Measurements from ENCODE around the gene KIR2DL4. TPM values are rescaled to one million over a fixed set of nuclear protein-coding genes. Genes with fewer than 3 reads are reported as not detected.
"Not testable (repeated sequence)": the region's sequence is repeated elsewhere in the genome, so short reads cannot be mapped to it uniquely, and the experiment has no call there.

Gene KIR2DL4
- total and polyA plus RNA-seq, 9 donors, result 0.23 TPM; not detected in 8

DNA sequence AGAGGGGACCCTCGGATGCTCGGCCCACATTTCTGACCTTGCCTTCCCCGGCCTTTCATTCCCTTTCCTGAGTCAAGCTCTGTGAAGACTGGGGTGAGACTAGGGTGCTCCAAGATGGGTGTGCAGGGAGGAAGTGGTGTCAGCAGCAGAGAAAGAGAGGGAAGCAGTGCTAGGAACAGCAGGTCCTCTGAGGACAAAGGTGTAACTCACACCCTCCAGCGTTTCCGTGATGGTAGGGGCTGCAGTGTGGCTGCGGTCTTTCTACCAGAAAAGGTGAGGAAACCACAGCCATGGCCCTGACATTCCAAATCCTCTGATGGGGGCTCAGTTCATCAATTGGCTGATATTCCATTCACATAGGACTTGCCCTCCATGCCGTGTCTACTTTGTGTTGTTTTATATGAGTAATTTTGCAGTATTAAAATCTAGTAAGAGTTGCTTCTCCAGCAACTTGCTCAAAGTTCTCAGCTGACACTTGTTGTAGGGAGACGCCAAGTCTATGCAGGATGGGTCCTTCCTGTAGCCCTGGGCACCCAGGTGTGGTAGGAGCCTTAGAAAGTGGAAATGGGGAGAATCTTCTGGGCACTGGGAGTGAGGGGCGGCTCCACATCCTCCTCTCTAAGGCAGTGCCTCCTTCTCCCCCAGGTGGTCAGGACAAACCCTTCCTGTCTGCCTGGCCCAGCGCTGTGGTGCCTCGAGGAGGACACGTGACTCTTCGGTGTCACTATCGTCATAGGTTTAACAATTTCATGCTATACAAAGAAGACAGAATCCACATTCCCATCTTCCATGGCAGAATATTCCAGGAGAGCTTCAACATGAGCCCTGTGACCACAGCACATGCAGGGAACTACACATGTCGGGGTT is 14.5 kb downstream of the KIR2DL4 start:
- Histone ChIP-seq H3K36me3 (no peaks in the 10 kb centered on the region), H3K27ac (no peak overlapping the region), H3K9me3 (no peaks in the 10 kb centered on the region), H3K4me1 (ENCODE audit: insufficient read depth) (no peaks in the 10 kb centered on the region), H3K4me3 (no peak overlapping the region), H3K27me3 (no peaks in the 10 kb centered on the region)
- TF ChIP-seq CTCF (IDR thresholded peaks at IDR 0.05), result no peak
- no peak for TF ChIP-seq EP300 (IDR thresholded peaks at IDR 0.05)
- no peak for TF ChIP-seq POLR2A (IDR thresholded peaks at IDR 0.05)
- DNase-seq, result no peak
- 79 to 87% (median 81%) methylated on average over 14 to 15 of the region's 15 CpGs for WGBS, 3 donors
- intact Hi-C loops (cut with DNase I), result no loop called here

- WGBS, 3 donors, result 64 to 75% (median 71%) methylated on average over 4 of the region's 4 CpGs
- H3K4me3 ChIP-seq; DNase-seq; H3K27me3 ChIP-seq; intact Hi-C loops (cut with DNase I); H3K4me1 ChIP-seq (ENCODE audit: insufficient read depth); H3K36me3 ChIP-seq; H3K27ac ChIP-seq; H3K9me3 ChIP-seq: not testable (repeated sequence)
Observed at GRCh38 chr19:54824416-54824815, 21.0 kb downstream of the KIR2DL4 start.

DNA sequence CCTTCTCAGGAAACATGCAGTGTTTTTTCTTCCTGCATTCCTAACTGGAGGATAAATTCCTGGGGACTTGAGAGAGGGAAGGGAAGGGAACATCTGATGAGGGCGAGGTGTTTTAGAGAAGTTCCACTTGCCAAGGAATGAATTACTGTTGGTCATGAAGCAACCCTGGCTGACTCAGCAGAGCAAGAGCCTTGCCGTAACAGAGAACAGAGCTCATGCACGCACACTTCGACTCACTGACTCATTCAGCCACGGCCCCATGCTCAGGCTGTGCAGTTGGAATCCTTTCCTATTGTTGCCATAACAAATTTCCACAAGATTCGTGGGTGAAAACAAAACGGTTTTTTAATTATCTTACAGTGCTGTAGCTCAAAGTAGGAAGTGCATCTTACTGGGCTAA is 21.9 kb downstream of the KIR2DL4 start:
- H3K36me3 ChIP-seq; H3K4me3 ChIP-seq; H3K9me3 ChIP-seq; intact Hi-C loops (cut with DNase I); H3K27me3 ChIP-seq; DNase-seq; H3K27ac ChIP-seq; H3K4me1 ChIP-seq (ENCODE audit: insufficient read depth): not testable (repeated sequence)
- WGBS, 3 donors, result 63 to 67% (median 67%) methylated on average over 7 of the region's 7 CpGs

- H3K36me3 ChIP-seq; H3K4me3 ChIP-seq; H3K4me1 ChIP-seq (ENCODE audit: insufficient read depth); H3K27ac ChIP-seq; DNase-seq; intact Hi-C loops (cut with DNase I); H3K9me3 ChIP-seq; H3K27me3 ChIP-seq: not testable (repeated sequence)
- WGBS, 3 donors, result 67 to 75% (median 72%) methylated on average over 7 to 8 of the region's 8 CpGs
Observed at GRCh38 chr19:54828064-54828463, 24.7 kb downstream of the KIR2DL4 start.

DNA sequence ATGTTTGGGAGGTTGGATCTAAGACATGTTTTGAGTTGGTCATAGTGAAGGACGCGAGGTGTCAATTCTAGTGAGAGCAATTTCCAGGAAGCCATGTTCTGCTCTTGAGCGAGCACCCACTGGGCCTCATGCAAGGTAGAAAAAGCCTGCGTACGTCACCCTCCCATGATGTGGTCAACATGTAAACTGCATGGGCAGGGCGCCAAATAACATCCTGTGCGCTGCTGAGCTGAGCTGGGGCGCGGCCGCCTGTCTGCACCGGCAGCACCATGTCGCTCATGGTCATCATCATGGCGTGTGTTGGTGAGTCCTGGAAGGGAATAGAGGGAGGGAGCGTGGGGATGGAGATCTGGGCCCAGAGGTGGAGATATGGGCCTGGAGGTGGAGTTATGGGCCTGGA is 29.1 kb downstream of the KIR2DL4 start, which contains the start of gene KIR2DS4:
TSS of gene KIR2DS4 (plus strand) at position 181 of the 400 bp plus-strand sequence.
- DNase-seq; H3K27ac ChIP-seq; H3K27me3 ChIP-seq; H3K9me3 ChIP-seq; H3K36me3 ChIP-seq; H3K4me3 ChIP-seq; intact Hi-C loops (cut with DNase I); H3K4me1 ChIP-seq (ENCODE audit: insufficient read depth): not testable (repeated sequence)
- WGBS, 3 donors, result 88 to 92% (median 91%) methylated on average over 14 of the region's 14 CpGs

DNA sequence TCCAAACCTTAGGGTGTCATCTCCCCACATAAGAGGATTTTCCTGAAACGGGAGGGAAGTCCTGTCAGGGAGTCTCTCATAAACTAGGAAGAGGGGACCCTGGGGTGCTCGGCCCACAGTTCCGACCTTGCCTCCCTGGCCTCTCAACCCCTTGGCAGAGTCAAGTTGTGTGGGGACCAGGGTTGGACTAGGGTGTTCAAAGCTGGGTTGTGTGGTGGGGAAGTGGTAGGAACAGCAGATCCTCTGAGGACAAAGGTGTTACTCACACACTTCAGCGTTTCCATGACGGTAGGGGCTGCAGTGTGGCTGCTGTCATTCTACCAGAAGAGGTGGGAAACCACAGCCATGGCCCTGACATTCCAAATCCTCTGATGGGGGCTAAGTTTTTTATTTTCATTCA is 31.7 kb downstream of the KIR2DL4 start:
- H3K4me1 ChIP-seq (ENCODE audit: insufficient read depth); H3K27me3 ChIP-seq; intact Hi-C loops (cut with DNase I); H3K36me3 ChIP-seq; H3K27ac ChIP-seq; H3K9me3 ChIP-seq; DNase-seq; H3K4me3 ChIP-seq: not testable (repeated sequence)
- WGBS, 3 donors, result 77 to 88% (median 78%) methylated on average over 5 of the region's 5 CpGs

GRCh38 chr19:54837522-54837921 is 34.1 kb downstream of the KIR2DL4 start:
- DNase-seq; H3K27me3 ChIP-seq; H3K4me1 ChIP-seq (ENCODE audit: insufficient read depth); H3K4me3 ChIP-seq; H3K36me3 ChIP-seq; H3K9me3 ChIP-seq; intact Hi-C loops (cut with DNase I); H3K27ac ChIP-seq: not testable (repeated sequence)
- 55 to 59% (median 56%) methylated on average over 2 of the region's 2 CpGs for WGBS, 3 donors

GRCh38 chr19:54843171-54843570 is 39.8 kb downstream of the KIR2DL4 start:
- not testable (repeated sequence) for H3K27ac ChIP-seq

DNA sequence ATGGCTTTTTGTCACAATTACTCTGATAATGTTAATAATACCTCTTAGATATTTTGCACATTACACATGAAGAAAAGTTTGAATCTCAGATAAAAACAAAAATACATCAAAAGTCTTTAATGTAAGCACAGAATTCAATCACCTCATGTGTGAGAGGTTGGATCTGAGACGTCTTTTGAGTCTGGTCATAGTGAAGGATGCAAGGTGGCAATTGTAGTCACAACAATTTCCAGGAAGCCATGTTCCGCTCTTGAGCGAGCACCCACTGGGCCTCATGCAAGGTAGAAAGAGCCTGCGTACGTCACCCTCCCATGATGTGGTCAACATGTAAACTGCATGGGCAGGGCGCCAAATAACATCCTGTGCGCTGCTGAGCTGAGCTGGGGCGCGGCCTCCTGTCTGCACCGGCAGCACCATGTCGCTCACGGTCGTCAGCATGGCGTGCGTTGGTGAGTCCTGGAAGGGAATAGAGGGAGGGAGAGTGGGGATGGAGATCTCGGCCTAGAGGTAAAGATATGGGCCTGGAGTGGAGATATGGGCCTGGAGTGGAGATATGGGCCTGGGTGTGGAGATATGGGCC is 46.7 kb downstream of the KIR2DL4 start, which contains the start of gene KIR3DL2:
TSS of gene KIR3DL2 (plus strand) at position 383 of the 580 bp plus-strand sequence. CDS start at position 416, 33 bp downstream.
- not testable (repeated sequence) for H3K27me3 ChIP-seq

More at GRCh38 chr19:54843171-54843570, 39.8 kb downstream of the KIR2DL4 start:
- H3K9me3 ChIP-seq; H3K36me3 ChIP-seq; H3K27me3 ChIP-seq; H3K4me3 ChIP-seq; DNase-seq; intact Hi-C loops (cut with DNase I); H3K4me1 ChIP-seq (ENCODE audit: insufficient read depth): not testable (repeated sequence)
- 59 to 72% (median 71%) methylated on average over 8 of the region's 8 CpGs for WGBS, 3 donors

More for the DNA sequence above, 46.7 kb downstream of the KIR2DL4 start, which contains the start of gene KIR3DL2:
- H3K36me3 ChIP-seq; H3K4me1 ChIP-seq (ENCODE audit: insufficient read depth); DNase-seq; H3K9me3 ChIP-seq; H3K27ac ChIP-seq; H3K4me3 ChIP-seq; intact Hi-C loops (cut with DNase I): not testable (repeated sequence)
- 76 to 85% (median 84%) methylated on average over 16 of the region's 16 CpGs for WGBS, 3 donors
